ENCODE measurements around the gene SIDT1. TPM values are rescaled to one million over a fixed set of nuclear protein-coding genes. Genes with fewer than 3 reads are reported as not detected.

SIDT1 gene
- total and polyA plus RNA-seq, 12 donors = 0.32 to 2.4 (median 0.77) TPM

DNA sequence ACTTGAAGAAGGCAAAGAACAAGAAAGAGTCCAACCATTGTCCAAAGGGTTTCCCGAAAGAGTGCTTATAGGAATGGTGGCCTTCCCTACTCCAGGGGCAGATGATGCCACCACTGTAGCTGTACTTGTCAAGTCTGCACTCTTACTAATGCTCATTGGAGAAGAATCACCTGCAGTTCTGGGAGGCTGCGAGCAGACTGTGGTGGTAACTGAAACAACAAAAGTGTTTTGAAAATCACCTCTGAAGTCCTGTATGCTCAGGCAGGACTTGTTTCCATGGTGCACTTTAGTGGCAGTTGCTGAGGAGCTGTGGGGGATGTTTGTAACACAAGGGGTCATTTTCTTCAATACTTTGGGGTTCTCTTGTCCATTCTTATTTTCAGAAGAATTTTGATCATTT lies 128.1 kb downstream of the SIDT1 start:
- intact Hi-C loops (cut with DNase I) = no loop called here
- H3K36me3 ChIP-seq = peaks cover 0 to 85% (median 18%) of the 10 kb centered on the region in 9 donors
- ATAC-seq = peak in 4 of 8 donors; percentile 12 to 37 (median 31)

DNA sequence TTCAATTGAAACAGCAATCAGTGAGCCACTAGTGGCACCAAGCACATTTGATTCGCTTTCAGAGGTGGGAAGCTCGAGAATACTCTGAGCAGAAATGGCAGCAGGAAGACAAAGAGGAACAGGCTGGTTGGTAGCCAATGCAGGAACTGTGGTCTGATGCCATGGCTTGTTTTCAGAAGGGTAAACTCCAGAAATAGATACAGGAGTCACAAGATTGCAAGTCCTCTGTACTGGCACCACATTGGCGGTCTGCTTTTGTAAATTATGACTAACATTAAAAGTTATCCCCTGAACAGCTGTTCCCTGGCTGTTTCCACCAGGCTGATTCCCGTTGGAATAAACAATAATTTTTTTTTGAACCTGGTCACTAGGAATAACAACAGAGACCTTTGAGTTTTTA lies 128.5 kb downstream of the SIDT1 start:
- 59 to 66% methylated on average over 4 of the region's 4 CpGs for WGBS, 2 donors
- TF ChIP-seq, protein P1, sequence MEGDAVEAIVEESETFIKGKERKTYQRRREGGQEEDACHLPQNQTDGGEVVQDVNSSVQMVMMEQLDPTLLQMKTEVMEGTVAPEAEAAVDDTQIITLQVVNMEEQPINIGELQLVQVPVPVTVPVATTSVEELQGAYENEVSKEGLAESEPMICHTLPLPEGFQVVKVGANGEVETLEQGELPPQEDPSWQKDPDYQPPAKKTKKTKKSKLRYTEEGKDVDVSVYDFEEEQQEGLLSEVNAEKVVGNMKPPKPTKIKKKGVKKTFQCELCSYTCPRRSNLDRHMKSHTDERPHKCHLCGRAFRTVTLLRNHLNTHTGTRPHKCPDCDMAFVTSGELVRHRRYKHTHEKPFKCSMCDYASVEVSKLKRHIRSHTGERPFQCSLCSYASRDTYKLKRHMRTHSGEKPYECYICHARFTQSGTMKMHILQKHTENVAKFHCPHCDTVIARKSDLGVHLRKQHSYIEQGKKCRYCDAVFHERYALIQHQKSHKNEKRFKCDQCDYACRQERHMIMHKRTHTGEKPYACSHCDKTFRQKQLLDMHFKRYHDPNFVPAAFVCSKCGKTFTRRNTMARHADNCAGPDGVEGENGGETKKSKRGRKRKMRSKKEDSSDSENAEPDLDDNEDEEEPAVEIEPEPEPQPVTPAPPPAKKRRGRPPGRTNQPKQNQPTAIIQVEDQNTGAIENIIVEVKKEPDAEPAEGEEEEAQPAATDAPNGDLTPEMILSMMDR (IDR thresholded peaks at IDR 0.05) = no peak
- intact Hi-C loops (cut with DNase I) = no loop called here
- Histone ChIP-seq H3K27me3 (no peaks in the 10 kb centered on the region), H3K36me3 (peaks cover 0 to 85% (median 18%) of the 10 kb centered on the region in 9 donors), H3K4me1 (peaks cover 0 to 25% (median 0%) of the 10 kb centered on the region in 9 donors), H3K27ac (peak overlapping the region; percentile 2 to 78 (median 60)), H3K4me3 (no peak overlapping the region), H3K9me3 (no peaks in the 10 kb centered on the region)
- ATAC-seq (peak; percentile 60 to 98 (median 91)), DNase-seq (peak in 1 of 2 donors; percentile 37)

More for the DNA sequence above, 128.1 kb downstream of the SIDT1 start:
- H3K27ac ChIP-seq = peak overlapping the region; percentile 2 to 78 (median 60)
- DNase-seq = no peak
- H3K4me3 ChIP-seq = no peak overlapping the region
- H3K27me3 ChIP-seq = no peaks in the 10 kb centered on the region
- H3K4me1 ChIP-seq = peaks cover 0 to 26% (median 1%) of the 10 kb centered on the region in 9 donors
- WGBS, 2 donors = 98% methylated on average over 2 of the region's 2 CpGs
- H3K9me3 ChIP-seq = no peaks in the 10 kb centered on the region
- TF ChIP-seq, protein P1 (IDR thresholded peaks at IDR 0.05) = no peak

DNA sequence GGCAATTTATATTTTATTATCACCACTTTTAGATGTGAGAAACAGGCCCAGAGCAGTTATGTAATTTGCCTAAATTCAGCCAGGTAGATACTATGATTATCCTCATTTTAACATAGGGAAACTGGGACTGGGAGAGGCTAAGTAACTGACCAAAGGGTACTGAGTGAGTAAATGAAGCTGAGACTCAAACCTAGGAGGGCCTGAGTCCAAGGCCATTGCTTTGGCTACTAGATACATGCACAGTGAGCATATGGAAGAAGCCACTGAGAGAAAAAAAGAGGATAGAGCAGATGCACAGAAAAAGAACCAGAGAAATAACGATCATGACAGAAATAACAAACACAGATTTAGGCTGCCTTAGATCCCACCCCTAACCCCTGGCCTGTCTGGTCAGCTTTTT lies 130.5 kb downstream of the SIDT1 start:
- Histone ChIP-seq H3K4me1 (peaks cover 0 to 25% (median 1%) of the 10 kb centered on the region in 9 donors), H3K27me3 (no peaks in the 10 kb centered on the region), H3K4me3 (no peak overlapping the region), H3K9me3 (no peaks in the 10 kb centered on the region), H3K27ac (peak overlapping the region in 1 of 10 donors; percentile 0), H3K36me3 (peaks cover 0 to 77% (median 18%) of the 10 kb centered on the region in 9 donors)
- no peak for DNase-seq
- TF ChIP-seq, protein P1 (IDR thresholded peaks at IDR 0.05) = no peak
- no peak for ATAC-seq
- WGBS, 2 donors = 87 to 96% methylated on average over 1 of the region's 1 CpG
- intact Hi-C loops (cut with DNase I) = no loop called here

DNA sequence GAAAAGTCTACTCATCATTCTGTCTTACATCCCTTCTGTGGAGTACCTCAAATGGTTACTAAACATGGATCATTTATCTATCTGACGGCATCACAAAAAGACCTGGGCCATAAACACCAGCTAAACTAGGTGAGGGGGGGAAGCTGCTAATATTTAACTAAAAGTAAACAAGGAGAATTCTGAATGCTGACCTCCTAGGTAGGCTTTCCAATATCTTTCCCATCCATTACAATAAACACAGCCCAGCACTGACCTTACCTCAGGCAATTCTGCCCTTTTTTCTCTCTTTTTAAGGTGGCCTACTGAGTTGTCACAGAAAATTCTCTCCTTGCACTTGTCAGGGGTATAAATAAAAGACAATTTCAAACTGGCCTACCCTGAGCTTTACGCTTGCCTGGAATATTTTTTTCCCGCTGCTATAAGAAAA lies 131.0 kb downstream of the SIDT1 start:
- H3K36me3 ChIP-seq = peaks cover 0 to 75% (median 18%) of the 10 kb centered on the region in 9 donors
- WGBS, 2 donors = 94 to 95% methylated on average over 3 of the region's 3 CpGs
- TF ChIP-seq, protein P1 (IDR thresholded peaks at IDR 0.05) = no peak
- H3K27me3 ChIP-seq = no peaks in the 10 kb centered on the region
- DNase-seq (no peak), ATAC-seq (no peak)
- peaks cover 0 to 22% (median 3%) of the 10 kb centered on the region in 9 donors for H3K4me1 ChIP-seq
- intact Hi-C loops (cut with DNase I) = no loop called here
- no peak overlapping the region for H3K4me3 ChIP-seq
- H3K27ac ChIP-seq = no peak overlapping the region
- H3K9me3 ChIP-seq = no peaks in the 10 kb centered on the region

Data from heart right ventricle (tissue), 16 donors.